ENCODE data around the gene STAC2.
A peak's percentile ranks its signal among the peaks of the same experiment; 100 is the strongest.
"Not testable (repeated sequence)": the region's sequence is repeated elsewhere in the genome, so short reads cannot be mapped to it uniquely, and the experiment has no call there.

Gene STAC2

GRCh38 chr17:39225308-39225958, at the start of gene STAC2:
Gene STAC2, minus strand, starts transcription at chr17:39225945. Its CDS starts 443 bp downstream, at chr17:39225502.
- no peak for DNase-seq

GRCh38 chr17:39271546-39271945, 45.8 kb upstream of the STAC2 start:
- DNase-seq: no peak

- no peak for DNase-seq
Observed at GRCh38 chr17:39270923-39271322, 45.2 kb upstream of the STAC2 start.

GRCh38 chr17:39264119-39264518, 38.4 kb upstream of the STAC2 start:
- DNase-seq: peak; percentile 46

- no peak for DNase-seq
Observed at GRCh38 chr17:39261286-39261685, 35.5 kb upstream of the STAC2 start.

GRCh38 chr17:39252788-39253460, 27.2 kb upstream of the STAC2 start:
- no peak for DNase-seq

GRCh38 chr17:39251997-39252396, 26.3 kb upstream of the STAC2 start:
- no peak for DNase-seq

GRCh38 chr17:39250076-39250475, 24.3 kb upstream of the STAC2 start:
- DNase-seq: not testable (repeated sequence)

GRCh38 chr17:39246274-39246673, 20.5 kb upstream of the STAC2 start:
- no peak for DNase-seq

- peak; percentile 92 for DNase-seq
Observed at GRCh38 chr17:39244600-39245570, 19.1 kb upstream of the STAC2 start.

GRCh38 chr17:39244016-39244599, 18.4 kb upstream of the STAC2 start:
- no peak for DNase-seq

GRCh38 chr17:39243155-39243554, 17.4 kb upstream of the STAC2 start:
- DNase-seq: no peak

- no peak for DNase-seq
Observed at GRCh38 chr17:39240631-39241030, 14.9 kb upstream of the STAC2 start.

- no peak for DNase-seq
Observed at GRCh38 chr17:39239640-39240314, 14.0 kb upstream of the STAC2 start.

GRCh38 chr17:39238311-39238972, 12.7 kb upstream of the STAC2 start:
- no peak for DNase-seq

- no peak for DNase-seq
Observed at GRCh38 chr17:39237586-39237985, 11.8 kb upstream of the STAC2 start.

- DNase-seq: no peak
Observed at GRCh38 chr17:39236981-39237441, 11.3 kb upstream of the STAC2 start.

- DNase-seq: no peak
Observed at GRCh38 chr17:39236450-39236927, 10.7 kb upstream of the STAC2 start.

GRCh38 chr17:39235555-39236449, 10.1 kb upstream of the STAC2 start:
- no peak for DNase-seq

All from right forelimb (tissue), 1 donor.